Ascending aorta (tissue), 2 donors: ENCODE results near the gene DIP2C. TPM values are rescaled to one million over a fixed set of nuclear protein-coding genes. Genes with fewer than 3 reads are reported as not detected.
"Not testable (repeated sequence)": the region's sequence is repeated elsewhere in the genome, so short reads cannot be mapped to it uniquely, and the experiment has no call there.

Experiments
- DNase-seq, 2 donors: peaks; one replicate each; pipeline ENCODE4 v3.0.0-alpha.2; 2019; ENCODE audit warnings: low spot score in 2 of 2
- H3K27ac ChIP-seq, 2 donors: fragments of 200-600 bp; sonication (generic); one replicate each; pipeline ENCODE4 v1.5.1; 2016 to 2017; ENCODE audit warnings: mild to moderate bottlenecking in 1 of 2
- H3K27me3 ChIP-seq: fragments of 200-600 bp; sonication (generic); one replicate; pipeline ENCODE4 v1.5.1; 2017
- H3K36me3 ChIP-seq, 2 donors: fragments of 200-600 bp; sonication (generic); one replicate each; pipeline ENCODE4 v1.5.1; 2016
- H3K4me1 ChIP-seq, 2 donors: fragments of 200-600 bp; sonication (generic); one replicate each; pipeline ENCODE4 v1.5.1; 2016 to 2017; ENCODE audit warnings: mild to moderate bottlenecking in 1 of 2
- H3K4me3 ChIP-seq, 2 donors: fragments of 200-600 bp; sonication (generic); one replicate each; pipeline ENCODE4 v1.5.1; 2016 to 2017; ENCODE audit warnings: mild to moderate bottlenecking in 1 of 2
- H3K9me3 ChIP-seq, 2 donors: fragments of 200-600 bp; sonication (generic); one replicate each; pipeline ENCODE4 v1.5.1; 2016
- intact Hi-C: fragments of 100-400 bp; cut with DNase I; formaldehyde crosslinking; loops from one replicate; pipeline ENCODE4 v1.15.1; 2023
- total RNA-seq: library from RNA; depleted of rRNA; stranded (reverse); fragments of >200 nt; gene quantifications from one replicate; pipeline ENCODE4 v1.1.0, GENCODE V29; 2016
- TF ChIP-seq, protein P1 (sequence below), 3 experiments: fragments of 200-600 bp in 2 of 3; fragments of 450-650 bp in 1 of 3; sonication (generic) in 2 of 3; IDR thresholded peaks; one replicate each; pipeline ENCODE4 v1.5.1; 2016 to 2019; ENCODE audit warnings: antibody characterized with exemption in 3 of 3, mild to moderate bottlenecking in 1 of 3, moderate library complexity in 1 of 3

The DIP2C gene
- total RNA-seq, 1 donor from 2014 or later = 14.7 TPM

DNA sequence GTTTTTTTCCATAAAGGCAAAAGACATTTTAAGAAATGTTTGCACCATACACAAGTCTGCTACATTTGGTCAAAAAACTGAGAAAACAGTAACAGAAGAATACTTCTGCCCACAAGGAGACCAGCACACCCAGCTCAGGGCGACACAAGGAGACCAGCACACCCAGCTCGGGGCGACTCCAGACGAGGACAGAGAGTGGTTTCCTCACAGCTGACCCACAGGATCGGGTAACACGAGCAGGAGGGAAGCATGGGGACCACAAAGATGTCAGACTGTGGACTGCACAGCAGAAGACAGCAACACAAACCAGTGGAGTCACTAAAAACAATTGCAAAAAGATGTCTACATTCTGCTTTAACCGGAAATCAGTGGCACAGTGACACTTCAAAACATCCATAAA lies 237.6 kb downstream of the DIP2C start:
- Histone ChIP-seq H3K36me3 (no peaks in the 10 kb centered on the region), H3K4me3 (no peak overlapping the region), H3K9me3 (no peaks in the 10 kb centered on the region), H3K27me3 (no peaks in the 10 kb centered on the region), H3K4me1 (peaks cover 0 to 12% of the 10 kb centered on the region in 2 donors), H3K27ac (no peak overlapping the region)
- no peak for DNase-seq
- TF ChIP-seq, protein P1, sequence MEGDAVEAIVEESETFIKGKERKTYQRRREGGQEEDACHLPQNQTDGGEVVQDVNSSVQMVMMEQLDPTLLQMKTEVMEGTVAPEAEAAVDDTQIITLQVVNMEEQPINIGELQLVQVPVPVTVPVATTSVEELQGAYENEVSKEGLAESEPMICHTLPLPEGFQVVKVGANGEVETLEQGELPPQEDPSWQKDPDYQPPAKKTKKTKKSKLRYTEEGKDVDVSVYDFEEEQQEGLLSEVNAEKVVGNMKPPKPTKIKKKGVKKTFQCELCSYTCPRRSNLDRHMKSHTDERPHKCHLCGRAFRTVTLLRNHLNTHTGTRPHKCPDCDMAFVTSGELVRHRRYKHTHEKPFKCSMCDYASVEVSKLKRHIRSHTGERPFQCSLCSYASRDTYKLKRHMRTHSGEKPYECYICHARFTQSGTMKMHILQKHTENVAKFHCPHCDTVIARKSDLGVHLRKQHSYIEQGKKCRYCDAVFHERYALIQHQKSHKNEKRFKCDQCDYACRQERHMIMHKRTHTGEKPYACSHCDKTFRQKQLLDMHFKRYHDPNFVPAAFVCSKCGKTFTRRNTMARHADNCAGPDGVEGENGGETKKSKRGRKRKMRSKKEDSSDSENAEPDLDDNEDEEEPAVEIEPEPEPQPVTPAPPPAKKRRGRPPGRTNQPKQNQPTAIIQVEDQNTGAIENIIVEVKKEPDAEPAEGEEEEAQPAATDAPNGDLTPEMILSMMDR (IDR thresholded peaks at IDR 0.05) = no peak
- intact Hi-C loops = no loop called here

DNA sequence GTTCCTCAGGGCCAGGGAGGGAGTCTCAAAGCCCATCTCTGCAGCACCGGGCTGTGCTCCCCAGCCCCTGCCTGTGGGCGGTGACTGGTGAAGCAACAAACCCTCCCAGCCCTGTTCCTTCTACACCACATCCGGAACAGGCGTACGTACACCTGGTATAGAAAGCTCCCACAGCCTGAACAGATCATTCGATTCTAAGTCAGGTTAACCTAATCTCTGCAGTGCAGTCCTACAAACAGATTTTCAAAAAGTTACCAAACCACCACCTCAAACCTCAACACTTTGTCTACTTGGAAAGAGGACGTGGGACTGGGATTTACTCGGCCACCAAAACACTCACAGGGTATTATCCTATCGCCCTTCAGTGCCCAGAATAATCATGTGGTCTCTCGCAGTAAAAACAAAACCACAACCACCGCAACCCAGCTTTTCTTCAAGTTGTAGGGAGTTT lies 238.4 kb downstream of the DIP2C start:
- TF ChIP-seq, protein P1 (IDR thresholded peaks at IDR 0.05) = no peak
- peak overlapping the region in 1 of 2 donors; percentile 21 for H3K27ac ChIP-seq
- H3K4me3 ChIP-seq = no peak overlapping the region
- DNase-seq = no peak
- intact Hi-C loops = no loop called here
- no peaks in the 10 kb centered on the region for H3K27me3 ChIP-seq
- H3K4me1 ChIP-seq = peaks cover 0 to 12% of the 10 kb centered on the region in 2 donors
- H3K9me3 ChIP-seq = no peaks in the 10 kb centered on the region
- H3K36me3 ChIP-seq = no peaks in the 10 kb centered on the region

DNA sequence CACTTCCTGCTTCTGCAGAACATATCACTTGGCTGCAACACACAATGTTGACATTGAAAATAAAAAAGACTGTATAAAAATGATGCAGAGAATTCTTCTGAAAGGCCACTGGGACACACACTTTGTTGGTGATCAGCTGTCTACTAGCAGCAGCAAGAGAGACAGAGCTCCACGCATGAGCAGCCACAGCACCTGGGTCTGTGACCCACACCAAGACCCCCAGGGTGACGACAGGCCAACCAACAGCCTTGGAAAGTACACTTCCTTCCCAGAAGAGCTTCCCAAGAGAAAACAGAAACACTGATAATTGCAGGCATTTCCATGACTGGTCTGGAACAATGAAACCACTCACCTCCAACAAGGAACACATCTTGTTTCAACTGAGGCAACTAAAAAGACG lies 239.0 kb downstream of the DIP2C start:
- no peaks in the 10 kb centered on the region for H3K9me3 ChIP-seq
- H3K27me3 ChIP-seq = no peaks in the 10 kb centered on the region
- peak overlapping the region in 1 of 2 donors; percentile 21 for H3K27ac ChIP-seq
- no peaks in the 10 kb centered on the region for H3K36me3 ChIP-seq
- no peak for DNase-seq
- intact Hi-C loops = no loop called here
- H3K4me3 ChIP-seq = no peak overlapping the region
- TF ChIP-seq, protein P1 (IDR thresholded peaks at IDR 0.05) = no peak
- H3K4me1 ChIP-seq = peaks cover 0 to 12% of the 10 kb centered on the region in 2 donors

DNA sequence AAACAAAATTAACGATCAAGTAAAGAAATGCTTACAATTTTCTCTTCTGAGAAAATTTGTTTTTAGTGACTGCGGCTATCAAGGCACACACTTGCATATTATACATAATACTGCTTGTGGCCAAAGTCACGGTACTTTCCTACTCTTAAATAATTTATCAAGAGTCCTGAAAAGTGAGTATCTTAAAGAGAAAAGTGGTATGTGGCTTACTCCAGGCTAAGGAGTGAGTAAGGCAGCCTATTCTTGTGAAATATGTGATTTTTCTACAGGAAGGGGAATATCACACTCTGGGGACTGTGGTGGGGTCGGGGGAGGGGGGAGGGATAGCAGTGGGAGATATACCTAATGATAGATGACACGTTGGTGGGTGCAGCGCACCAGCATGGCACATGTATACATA lies 240.1 kb downstream of the DIP2C start:
- H3K36me3 ChIP-seq, H3K27me3 ChIP-seq, H3K9me3 ChIP-seq, intact Hi-C loops, H3K27ac ChIP-seq, H3K4me1 ChIP-seq, H3K4me3 ChIP-seq, DNase-seq: not testable (repeated sequence)

DNA sequence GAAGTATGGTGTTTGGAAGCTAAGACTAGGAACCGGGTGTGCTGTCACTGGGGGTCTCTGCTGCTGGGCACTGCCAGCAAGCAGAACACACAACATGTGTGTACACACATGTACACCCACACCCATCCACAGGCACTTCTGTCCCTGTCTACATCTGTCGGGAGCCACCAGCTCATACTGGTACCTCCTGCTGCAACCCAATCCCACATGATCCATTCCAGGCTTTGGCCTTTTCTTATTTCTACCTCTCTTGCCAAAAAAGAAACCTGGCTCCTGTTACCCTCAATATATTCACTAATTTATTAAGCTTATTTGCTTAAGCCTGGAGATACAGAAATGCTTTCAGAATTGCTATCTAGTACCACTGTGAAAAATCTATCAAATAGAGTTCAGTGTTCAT lies 246.0 kb downstream of the DIP2C start:
- intact Hi-C loops = no loop called here
- TF ChIP-seq, protein P1 (IDR thresholded peaks at IDR 0.05) = no peak
- no peaks in the 10 kb centered on the region for H3K4me1 ChIP-seq

DNA sequence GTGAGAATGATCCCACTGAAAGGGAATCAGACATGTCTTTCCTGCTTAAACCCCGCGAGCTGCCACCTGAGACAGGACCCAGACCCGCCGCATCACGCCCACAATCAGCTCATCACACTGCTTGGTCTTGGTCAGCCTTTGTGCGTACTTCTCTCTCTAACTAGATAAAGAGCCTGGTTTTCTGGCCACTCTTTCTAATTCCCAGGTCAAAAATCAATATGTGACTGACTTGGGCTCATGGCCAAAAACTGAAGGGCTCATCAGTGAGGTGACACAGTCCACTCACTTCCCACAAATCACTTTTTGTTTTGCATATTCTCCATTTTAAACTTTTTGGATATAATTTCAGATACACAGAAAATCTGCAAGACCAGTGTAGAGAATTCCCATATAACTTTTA lies 247.3 kb downstream of the DIP2C start:
- no peaks in the 10 kb centered on the region for H3K9me3 ChIP-seq
- no peaks in the 10 kb centered on the region for H3K27me3 ChIP-seq
- intact Hi-C loops = no loop called here
- peaks cover 0 to 10% of the 10 kb centered on the region in 2 donors for H3K36me3 ChIP-seq
- no peak overlapping the region for H3K27ac ChIP-seq
- TF ChIP-seq, protein P1 (IDR thresholded peaks at IDR 0.05) = no peak
- DNase-seq = no peak
- no peak overlapping the region for H3K4me3 ChIP-seq
- H3K4me1 ChIP-seq = no peaks in the 10 kb centered on the region

More for the DNA sequence above, 246.0 kb downstream of the DIP2C start:
- Histone ChIP-seq H3K36me3 (peaks cover 0 to 10% of the 10 kb centered on the region in 2 donors), H3K27ac (no peak overlapping the region), H3K4me3 (no peak overlapping the region), H3K9me3 (no peaks in the 10 kb centered on the region), H3K27me3 (no peaks in the 10 kb centered on the region)
- no peak for DNase-seq
